ENCODE data around the gene KASH5. TPM values are rescaled to one million over a fixed set of nuclear protein-coding genes. Genes with fewer than 3 reads are reported as not detected.
"Not testable (repeated sequence)": the region's sequence is repeated elsewhere in the genome, so short reads cannot be mapped to it uniquely, and the experiment has no call there.

Gene KASH5
- total and polyA plus RNA-seq, 12 donors: not detected

GRCh38 chr19:49368711-49369358, 19.2 kb upstream of the KASH5 start:
- DNase-seq (no peak), ATAC-seq (no peak)
- H3K36me3 ChIP-seq: no peaks in the 10 kb centered on the region
- no peak for TF ChIP-seq CTCF (IDR thresholded peaks at IDR 0.05)
- H3K4me1 ChIP-seq: peaks cover 0 to 5% (median 2%) of the 10 kb centered on the region in 9 donors
- 83 to 84% methylated on average over 5 of the region's 5 CpGs for WGBS, 2 donors
- H3K27ac ChIP-seq: no peak overlapping the region
- H3K27me3 ChIP-seq: peaks cover 0 to 4% (median 0%) of the 10 kb centered on the region in 7 donors
- no peak overlapping the region for H3K4me3 ChIP-seq
- peaks cover 0 to 26% (median 14%) of the 10 kb centered on the region in 11 donors for H3K9me3 ChIP-seq
- intact Hi-C loops (cut with DNase I): no loop called here

DNA sequence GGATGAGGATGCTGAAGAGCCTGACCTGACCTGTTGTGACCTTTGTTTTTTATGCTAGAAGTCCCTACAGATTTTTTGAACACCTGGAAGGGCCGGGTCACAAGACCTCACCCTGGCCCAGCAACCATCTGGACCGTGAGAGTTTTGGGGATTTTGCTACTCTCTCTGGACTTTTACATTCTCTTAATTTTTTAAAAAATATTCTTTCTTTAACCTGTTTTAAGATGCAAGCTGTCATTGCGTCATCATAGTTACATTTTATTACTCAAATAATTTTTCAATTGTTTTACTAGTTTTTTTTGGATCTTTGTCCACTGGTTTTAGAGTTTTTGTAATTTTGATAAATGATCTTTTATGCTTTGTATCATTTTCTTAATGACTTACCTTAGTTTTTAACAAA, 16.9 kb upstream of the KASH5 start:
- ATAC-seq: no peak
- 73 to 91% methylated on average over 3 of the region's 3 CpGs for WGBS, 2 donors
- DNase-seq: no peak
- peaks cover 0 to 26% (median 14%) of the 10 kb centered on the region in 11 donors for H3K9me3 ChIP-seq
- no peak overlapping the region for H3K27ac ChIP-seq
- no peaks in the 10 kb centered on the region for H3K27me3 ChIP-seq
- no peaks in the 10 kb centered on the region for H3K4me1 ChIP-seq
- no peak for TF ChIP-seq CTCF (IDR thresholded peaks at IDR 0.05)
- H3K4me3 ChIP-seq: no peak overlapping the region
- no peaks in the 10 kb centered on the region for H3K36me3 ChIP-seq
- intact Hi-C loops (cut with DNase I): no loop called here

GRCh38 chr19:49373174-49373573, 14.9 kb upstream of the KASH5 start:
- H3K4me1 ChIP-seq; ATAC-seq; H3K27me3 ChIP-seq; H3K36me3 ChIP-seq; H3K4me3 ChIP-seq; intact Hi-C loops (cut with DNase I); H3K27ac ChIP-seq; DNase-seq: not testable (repeated sequence)
- 79 to 93% methylated on average over 3 of the region's 3 CpGs for WGBS, 2 donors
- peaks cover 0 to 23% (median 14%) of the 10 kb centered on the region in 11 donors for H3K9me3 ChIP-seq

- intact Hi-C loops (cut with DNase I): no loop called here
- DNase-seq: no peak
- Histone ChIP-seq H3K27me3 (no peaks in the 10 kb centered on the region), H3K9me3 (peaks cover 0 to 7% (median under 1%) of the 10 kb centered on the region in 11 donors), H3K27ac (no peak overlapping the region), H3K4me3 (no peak overlapping the region), H3K36me3 (no peaks in the 10 kb centered on the region), H3K4me1 (no peaks in the 10 kb centered on the region)
- no peak for TF ChIP-seq CTCF (IDR thresholded peaks at IDR 0.05)
- WGBS, 2 donors: 84% methylated on average over 16 of the region's 16 CpGs
- no peak for ATAC-seq
These were observed 13.2 kb upstream of the KASH5 start for GRCh38 chr19:49374665-49375434.

DNA sequence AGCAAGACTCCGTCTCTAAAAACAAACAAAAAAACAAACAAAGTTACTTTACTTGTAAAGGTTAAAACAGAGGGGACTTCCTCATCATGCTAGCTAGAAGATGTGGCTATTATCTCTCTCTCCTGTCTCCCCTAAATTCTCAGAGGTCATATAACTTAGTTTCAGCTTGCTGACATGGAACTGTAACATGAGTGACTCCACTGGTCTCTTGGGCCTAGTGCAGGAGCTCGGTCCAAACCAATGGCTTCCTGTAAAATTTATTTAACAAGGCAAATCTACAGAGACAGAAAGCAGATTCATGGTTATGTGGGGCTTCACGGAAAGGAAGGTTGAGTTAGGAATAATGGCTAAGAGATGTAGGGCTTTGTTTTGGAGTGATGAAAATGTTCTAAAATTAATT, 9.5 kb upstream of the KASH5 start:
- intact Hi-C loops (cut with DNase I): no loop called here
- H3K36me3 ChIP-seq: no peaks in the 10 kb centered on the region
- 64 to 77% methylated on average over 3 of the region's 3 CpGs for WGBS, 2 donors
- no peaks in the 10 kb centered on the region for H3K4me1 ChIP-seq
- TF ChIP-seq CTCF (IDR thresholded peaks at IDR 0.05): no peak
- no peak overlapping the region for H3K4me3 ChIP-seq
- peaks cover 0 to 17% (median 10%) of the 10 kb centered on the region in 11 donors for H3K9me3 ChIP-seq
- H3K27ac ChIP-seq: no peak overlapping the region
- DNase-seq (no peak), ATAC-seq (no peak)
- no peaks in the 10 kb centered on the region for H3K27me3 ChIP-seq

Measured in heart right ventricle (tissue), 16 donors.